Measurements from ENCODE around the gene LARP1.

LARP1 gene

GRCh38 chr5:154858297-154858971 is 103.3 kb downstream of the LARP1 start, which contains the start of gene CNOT8:
Gene CNOT8 (plus strand): TSS chr5:154858627. CDS start chr5:154863279, 4,652 bp downstream.
- DNase-seq (ENCODE audit: low read depth), result peak; percentile 92

- DNase-seq (ENCODE audit: low read depth), result no peak
Observed at GRCh38 chr5:154858972-154859871, 104.0 kb downstream of the LARP1 start.

- DNase-seq (ENCODE audit: low read depth), result no peak
Observed at GRCh38 chr5:154860123-154860522, 104.9 kb downstream of the LARP1 start.

- DNase-seq (ENCODE audit: low read depth), result no peak
Observed at GRCh38 chr5:154860765-154861164, 105.6 kb downstream of the LARP1 start.

- no peak for DNase-seq (ENCODE audit: low read depth)
Observed at GRCh38 chr5:154861946-154862345, 106.8 kb downstream of the LARP1 start.

- no peak for DNase-seq (ENCODE audit: low read depth)
Observed at GRCh38 chr5:154862766-154863165, 107.6 kb downstream of the LARP1 start.

GRCh38 chr5:154863291-154864080 is 108.3 kb downstream of the LARP1 start:
- no peak for DNase-seq (ENCODE audit: low read depth)

- no peak for DNase-seq (ENCODE audit: low read depth)
Observed at GRCh38 chr5:154865466-154866184, 110.4 kb downstream of the LARP1 start.

GRCh38 chr5:154866841-154867240 is 111.7 kb downstream of the LARP1 start:
- DNase-seq (ENCODE audit: low read depth), result no peak

Data from stimulated activated CD8-positive, alpha-beta memory T cell treated with anti-CD3 and anti-CD28 coated beads, Interleukin-15, amount 100 ng/mL, for 24 hours (primary cell).